ENCODE results near the gene DNAJC6.

DNA sequence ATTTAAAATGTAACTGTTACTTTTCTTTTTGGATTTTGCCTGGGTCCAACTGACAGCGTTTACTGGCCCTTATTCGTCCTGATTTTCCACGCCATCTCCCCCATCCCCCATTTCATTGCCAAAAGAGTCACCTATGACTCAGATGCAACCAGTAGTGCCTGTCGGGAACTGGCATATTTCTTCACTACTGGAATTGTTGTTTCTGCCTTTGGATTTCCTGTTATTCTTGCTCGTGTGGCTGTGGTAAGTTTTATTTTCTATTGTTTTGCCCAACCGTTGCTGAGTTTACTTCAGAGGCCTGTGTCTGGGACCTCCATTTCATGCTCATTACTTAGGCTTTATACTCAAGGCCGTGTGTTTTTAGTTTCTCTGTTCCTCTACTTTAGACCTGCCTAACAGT, 120.5 kb downstream of the DNAJC6 start:
- TF ChIP-seq, protein P1, sequence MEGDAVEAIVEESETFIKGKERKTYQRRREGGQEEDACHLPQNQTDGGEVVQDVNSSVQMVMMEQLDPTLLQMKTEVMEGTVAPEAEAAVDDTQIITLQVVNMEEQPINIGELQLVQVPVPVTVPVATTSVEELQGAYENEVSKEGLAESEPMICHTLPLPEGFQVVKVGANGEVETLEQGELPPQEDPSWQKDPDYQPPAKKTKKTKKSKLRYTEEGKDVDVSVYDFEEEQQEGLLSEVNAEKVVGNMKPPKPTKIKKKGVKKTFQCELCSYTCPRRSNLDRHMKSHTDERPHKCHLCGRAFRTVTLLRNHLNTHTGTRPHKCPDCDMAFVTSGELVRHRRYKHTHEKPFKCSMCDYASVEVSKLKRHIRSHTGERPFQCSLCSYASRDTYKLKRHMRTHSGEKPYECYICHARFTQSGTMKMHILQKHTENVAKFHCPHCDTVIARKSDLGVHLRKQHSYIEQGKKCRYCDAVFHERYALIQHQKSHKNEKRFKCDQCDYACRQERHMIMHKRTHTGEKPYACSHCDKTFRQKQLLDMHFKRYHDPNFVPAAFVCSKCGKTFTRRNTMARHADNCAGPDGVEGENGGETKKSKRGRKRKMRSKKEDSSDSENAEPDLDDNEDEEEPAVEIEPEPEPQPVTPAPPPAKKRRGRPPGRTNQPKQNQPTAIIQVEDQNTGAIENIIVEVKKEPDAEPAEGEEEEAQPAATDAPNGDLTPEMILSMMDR (IDR thresholded peaks at IDR 0.05) = no peak
- no peak for TF ChIP-seq ZFX (IDR thresholded peaks at IDR 0.05; ENCODE audit: borderline replicate concordance)

Data from 22Rv1 (cell line).